Putamen (tissue), 1 donor: ENCODE measurements around the gene RNLS.
A peak's percentile ranks its signal among the peaks of the same experiment; 100 is the strongest.

ENCODE experiments used
- DNase-seq: peaks from one replicate; pipeline ENCODE4 v3.0.0-alpha.2; 2016; ENCODE audit warnings: low spot score

Gene RNLS

GRCh38 chr10:88474884-88475844 is 108.0 kb downstream of the RNLS start:
- DNase-seq: no peak

- no peak for DNase-seq
These were observed 108.9 kb downstream of the RNLS start for GRCh38 chr10:88473989-88474883.

- no peak for DNase-seq
These were observed 110.6 kb downstream of the RNLS start for GRCh38 chr10:88472540-88472939.

- DNase-seq: no peak
These were observed 111.2 kb downstream of the RNLS start for GRCh38 chr10:88471899-88472298.

GRCh38 chr10:88467835-88468485 is 115.2 kb downstream of the RNLS start:
- DNase-seq: peak; percentile 12

GRCh38 chr10:88466786-88467185 is 116.3 kb downstream of the RNLS start:
- DNase-seq: no peak

GRCh38 chr10:88465765-88466164 is 117.4 kb downstream of the RNLS start:
- no peak for DNase-seq

GRCh38 chr10:88463811-88464210 is 119.3 kb downstream of the RNLS start:
- no peak for DNase-seq

- no peak for DNase-seq
These were observed 121.7 kb downstream of the RNLS start for GRCh38 chr10:88461426-88461825.

GRCh38 chr10:88459530-88459929 is 123.6 kb downstream of the RNLS start:
- no peak for DNase-seq

- no peak for DNase-seq
These were observed 124.9 kb downstream of the RNLS start for GRCh38 chr10:88458209-88458608.

GRCh38 chr10:88457660-88458059 is 125.5 kb downstream of the RNLS start:
- no peak for DNase-seq

GRCh38 chr10:88456730-88457129 is 126.4 kb downstream of the RNLS start:
- no peak for DNase-seq

- DNase-seq: no peak
These were observed 127.3 kb downstream of the RNLS start for GRCh38 chr10:88455831-88456230.

GRCh38 chr10:88450201-88450600 is 132.9 kb downstream of the RNLS start:
- DNase-seq: no peak

- no peak for DNase-seq
These were observed 140.4 kb downstream of the RNLS start for GRCh38 chr10:88442716-88443115.

GRCh38 chr10:88440541-88440940 is 142.6 kb downstream of the RNLS start:
- DNase-seq: no peak

- no peak for DNase-seq
These were observed 143.2 kb downstream of the RNLS start for GRCh38 chr10:88439932-88440331.

- no peak for DNase-seq
These were observed 145.7 kb downstream of the RNLS start for GRCh38 chr10:88437411-88437810.

GRCh38 chr10:88433565-88434186 is 149.4 kb downstream of the RNLS start:
- no peak for DNase-seq

- no peak for DNase-seq
These were observed 152.0 kb downstream of the RNLS start for GRCh38 chr10:88431103-88431502.

GRCh38 chr10:88428976-88429375 is 154.1 kb downstream of the RNLS start:
- DNase-seq: no peak
